Glutamatergic neuron (in vitro differentiated cells): Measurements from ENCODE around the gene MFSD11. TPM values are rescaled to one million over a fixed set of nuclear protein-coding genes. Genes with fewer than 3 reads are reported as not detected.
A peak's percentile ranks its signal among the peaks of the same experiment; 100 is the strongest.
"Not testable (repeated sequence)": the region's sequence is repeated elsewhere in the genome, so short reads cannot be mapped to it uniquely, and the experiment has no call there.

Source experiments
- DNase-seq: peaks from one replicate; pipeline ENCODE4 v3.0.0; 2022
- H3K27ac Mint-ChIP-seq: one replicate; pipeline ENCODE4 v1.8.0; 2020; ENCODE audit warnings: mild to moderate bottlenecking, mixed read lengths, inconsistent platforms; ENCODE audit not compliant: unreplicated experiment
- H3K27me3 Mint-ChIP-seq: one replicate; pipeline ENCODE4 v1.8.0; 2020; ENCODE audit warnings: mild to moderate bottlenecking, moderate library complexity, mixed read lengths, inconsistent platforms; ENCODE audit not compliant: unreplicated experiment
- H3K36me3 Mint-ChIP-seq: one replicate; pipeline ENCODE4 v1.8.0; 2020; ENCODE audit warnings: mild to moderate bottlenecking, mixed read lengths, inconsistent platforms; ENCODE audit not compliant: unreplicated experiment
- H3K4me1 Mint-ChIP-seq: one replicate; pipeline ENCODE4 v1.8.0; 2020; ENCODE audit warnings: mild to moderate bottlenecking, low read depth, mixed read lengths, inconsistent platforms; ENCODE audit not compliant: unreplicated experiment
- H3K4me3 Mint-ChIP-seq: one replicate; pipeline ENCODE4 v1.8.0; 2020; ENCODE audit warnings: mild to moderate bottlenecking, mixed read lengths, inconsistent platforms; ENCODE audit not compliant: unreplicated experiment
- H3K9me3 Mint-ChIP-seq: one replicate; pipeline ENCODE4 v1.8.0; 2020; ENCODE audit warnings: mild to moderate bottlenecking, moderate library complexity, mixed read lengths, inconsistent platforms; ENCODE audit not compliant: unreplicated experiment
- total RNA-seq: library from RNA; stranded (reverse); fragmentation: NEBNext Ultra II Directional; extraction: Animal tissue kit (Norgen Biotek cat#: 25700); gene quantifications from one replicate; pipeline ENCODE4 v1.2.1, GENCODE V29; 2021; ENCODE audit not compliant: unreplicated experiment
- TF ChIP-seq, protein P1 (sequence below): fragments of 200-600 bp; sonication (generic); IDR thresholded peaks from one replicate; pipeline ENCODE4 v1.5.0; 2021; ENCODE audit not compliant: partially characterized antibody, unreplicated experiment

Gene MFSD11
- total RNA-seq, 1 donor from 2014 or later = 33.7 TPM

DNA sequence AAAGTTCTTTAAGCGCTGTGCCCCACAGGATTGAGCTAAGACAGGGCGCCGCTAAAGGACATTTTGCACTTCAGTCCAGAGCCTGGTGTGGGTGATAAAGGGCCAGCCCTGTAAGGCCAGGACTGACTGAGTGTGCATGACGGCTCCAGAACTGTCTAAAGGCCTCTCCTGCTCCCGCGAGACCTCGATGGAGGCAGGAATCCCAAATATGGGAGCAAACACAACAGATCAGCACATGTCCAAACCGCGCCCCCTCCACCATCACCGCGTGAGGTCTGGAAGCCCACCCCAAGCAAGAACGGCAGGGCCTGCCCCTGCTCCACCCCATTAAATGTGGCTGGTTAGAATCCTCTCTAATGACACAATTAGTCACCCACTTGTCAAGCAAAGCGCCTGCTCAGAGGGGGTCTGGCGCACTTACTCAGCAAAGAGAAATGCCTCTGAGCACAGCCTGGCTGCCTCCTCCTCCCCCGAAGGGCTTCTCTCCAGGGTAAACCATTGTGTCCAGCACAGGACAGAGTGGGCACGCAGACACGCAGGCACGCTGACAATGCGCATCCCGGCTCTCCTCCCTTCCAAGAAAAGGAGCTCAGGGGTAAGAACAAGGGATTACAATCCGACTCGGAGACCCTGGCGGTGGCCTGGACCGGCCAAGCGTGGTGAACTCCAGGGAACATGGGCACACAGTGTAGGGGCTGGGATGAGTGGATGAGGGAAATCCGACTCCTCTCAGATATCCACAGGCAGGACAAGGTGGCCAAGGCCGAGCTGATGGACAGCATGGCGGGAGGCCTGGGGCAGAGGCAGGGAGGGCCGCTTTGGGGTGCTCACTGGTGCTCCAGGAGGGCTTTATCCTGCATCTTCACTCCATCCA, 28.6 kb upstream of the MFSD11 start:
- peaks cover 46% of the 10 kb centered on the region for H3K4me1 Mint-ChIP-seq
- H3K27ac Mint-ChIP-seq = peak overlapping the region; percentile 98
- no peaks in the 10 kb centered on the region for H3K36me3 Mint-ChIP-seq

GRCh38 chr17:76709951-76710862, 27.7 kb upstream of the MFSD11 start:
- peaks cover 20% of the 10 kb centered on the region for H3K9me3 Mint-ChIP-seq
- peak overlapping the region; percentile 98 for H3K27ac Mint-ChIP-seq
- not testable (repeated sequence) for DNase-seq, H3K36me3 Mint-ChIP-seq
- H3K4me3 Mint-ChIP-seq = peak overlapping the region; percentile 96
- peaks cover 42% of the 10 kb centered on the region for H3K4me1 Mint-ChIP-seq
- peaks cover 11% of the 10 kb centered on the region for H3K27me3 Mint-ChIP-seq

More for the DNA sequence above, 28.6 kb upstream of the MFSD11 start:
- Mint-ChIP-seq H3K9me3 (peaks cover 20% of the 10 kb centered on the region), H3K27me3 (peaks cover 11% of the 10 kb centered on the region), H3K4me3 (peak overlapping the region; percentile 96)
- TF ChIP-seq, protein P1, sequence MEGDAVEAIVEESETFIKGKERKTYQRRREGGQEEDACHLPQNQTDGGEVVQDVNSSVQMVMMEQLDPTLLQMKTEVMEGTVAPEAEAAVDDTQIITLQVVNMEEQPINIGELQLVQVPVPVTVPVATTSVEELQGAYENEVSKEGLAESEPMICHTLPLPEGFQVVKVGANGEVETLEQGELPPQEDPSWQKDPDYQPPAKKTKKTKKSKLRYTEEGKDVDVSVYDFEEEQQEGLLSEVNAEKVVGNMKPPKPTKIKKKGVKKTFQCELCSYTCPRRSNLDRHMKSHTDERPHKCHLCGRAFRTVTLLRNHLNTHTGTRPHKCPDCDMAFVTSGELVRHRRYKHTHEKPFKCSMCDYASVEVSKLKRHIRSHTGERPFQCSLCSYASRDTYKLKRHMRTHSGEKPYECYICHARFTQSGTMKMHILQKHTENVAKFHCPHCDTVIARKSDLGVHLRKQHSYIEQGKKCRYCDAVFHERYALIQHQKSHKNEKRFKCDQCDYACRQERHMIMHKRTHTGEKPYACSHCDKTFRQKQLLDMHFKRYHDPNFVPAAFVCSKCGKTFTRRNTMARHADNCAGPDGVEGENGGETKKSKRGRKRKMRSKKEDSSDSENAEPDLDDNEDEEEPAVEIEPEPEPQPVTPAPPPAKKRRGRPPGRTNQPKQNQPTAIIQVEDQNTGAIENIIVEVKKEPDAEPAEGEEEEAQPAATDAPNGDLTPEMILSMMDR = no peak
- peak; percentile 77 for DNase-seq

DNA sequence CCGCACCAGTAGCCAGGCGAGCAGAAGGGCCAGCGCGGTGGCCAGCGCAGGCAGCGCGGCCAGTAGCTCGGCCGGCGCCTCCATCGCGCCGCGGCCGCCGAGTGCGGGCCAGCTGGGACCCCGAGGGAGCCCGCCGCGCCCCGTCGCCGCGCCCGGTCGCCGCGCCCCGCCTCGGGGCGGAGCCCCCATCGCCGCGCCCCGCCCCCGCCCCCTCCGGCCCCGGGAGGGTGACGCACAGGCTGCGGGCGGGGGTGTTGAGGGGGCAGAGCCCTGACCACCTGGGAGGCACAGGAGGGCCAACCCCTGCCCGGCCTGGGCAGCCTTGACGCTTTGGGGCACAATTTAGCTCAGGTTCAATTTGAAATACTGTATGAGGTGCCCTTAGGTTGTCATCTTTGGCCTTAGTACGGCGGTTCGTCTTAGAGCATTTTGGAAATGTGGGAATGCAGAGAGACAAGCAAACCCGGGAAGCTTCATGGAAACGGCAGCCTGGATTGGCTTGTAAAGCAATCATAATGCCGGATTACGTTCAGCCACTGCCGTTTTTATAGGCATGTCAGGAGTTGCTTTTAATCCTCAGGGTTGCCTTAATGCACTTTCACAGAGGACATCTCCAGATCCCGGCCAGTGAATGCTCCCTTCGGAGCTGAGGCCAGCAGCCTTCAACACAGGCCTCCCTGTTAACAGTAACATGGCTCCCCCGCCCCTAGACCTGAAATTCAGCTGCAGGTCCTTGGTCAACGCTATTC, 26.9 kb upstream of the MFSD11 start, which contains the start of gene MXRA7:
TSS of gene MXRA7 (minus strand) at position 103 of the 749 bp plus-strand sequence. CDS start at position 84, 19 bp downstream.
- TF ChIP-seq, protein P1 = no peak
- H3K36me3 Mint-ChIP-seq = no peaks in the 10 kb centered on the region
- peak within 1 kb of the TSS; percentile 96 for H3K4me3 Mint-ChIP-seq
- peaks cover 42% of the 10 kb centered on the region for H3K4me1 Mint-ChIP-seq
- H3K27me3 Mint-ChIP-seq = peaks cover 11% of the 10 kb centered on the region
- DNase-seq = peak; percentile 80
- H3K9me3 Mint-ChIP-seq = peaks cover 18% of the 10 kb centered on the region
- H3K27ac Mint-ChIP-seq = peak within 1 kb of the TSS; percentile 98

GRCh38 chr17:76712321-76712720, 25.6 kb upstream of the MFSD11 start:
- H3K4me1 Mint-ChIP-seq = peaks cover 37% of the 10 kb centered on the region
- H3K36me3 Mint-ChIP-seq = not testable (repeated sequence)
- peak overlapping the region; percentile 59 for H3K4me3 Mint-ChIP-seq

GRCh38 chr17:76713765-76714164, 24.2 kb upstream of the MFSD11 start:
- H3K4me1 Mint-ChIP-seq = peaks cover 24% of the 10 kb centered on the region
- no peak overlapping the region for H3K4me3 Mint-ChIP-seq
- H3K9me3 Mint-ChIP-seq = peaks cover 11% of the 10 kb centered on the region
- no peak for DNase-seq
- no peak overlapping the region for H3K27ac Mint-ChIP-seq
- TF ChIP-seq, protein P1 = no peak
- no peaks in the 10 kb centered on the region for H3K36me3 Mint-ChIP-seq
- H3K27me3 Mint-ChIP-seq = peaks cover 8% of the 10 kb centered on the region

More at GRCh38 chr17:76712321-76712720, 25.6 kb upstream of the MFSD11 start:
- H3K27ac Mint-ChIP-seq = peak overlapping the region; percentile 54
- peaks cover 15% of the 10 kb centered on the region for H3K9me3 Mint-ChIP-seq
- DNase-seq = not testable (repeated sequence)
- H3K27me3 Mint-ChIP-seq = peaks cover 11% of the 10 kb centered on the region
